Neural progenitor cell (in vitro differentiated cells): ENCODE data around the gene PTK6.

Source experiments
- EZH2 ChIP-seq: fragments of 200-600 bp; sonication (generic); IDR thresholded peaks from 2 replicates; pipeline ENCODE4 v1.6.1; 2017; ENCODE audit warnings: antibody characterized with exemption, mild to moderate bottlenecking, moderate library complexity
- TF ChIP-seq, protein P1 (sequence below): fragments of 200-600 bp; sonication (generic); IDR thresholded peaks from 2 replicates; pipeline ENCODE4 v1.5.1; 2017; ENCODE audit warnings: antibody characterized with exemption, mild to moderate bottlenecking

DNA sequence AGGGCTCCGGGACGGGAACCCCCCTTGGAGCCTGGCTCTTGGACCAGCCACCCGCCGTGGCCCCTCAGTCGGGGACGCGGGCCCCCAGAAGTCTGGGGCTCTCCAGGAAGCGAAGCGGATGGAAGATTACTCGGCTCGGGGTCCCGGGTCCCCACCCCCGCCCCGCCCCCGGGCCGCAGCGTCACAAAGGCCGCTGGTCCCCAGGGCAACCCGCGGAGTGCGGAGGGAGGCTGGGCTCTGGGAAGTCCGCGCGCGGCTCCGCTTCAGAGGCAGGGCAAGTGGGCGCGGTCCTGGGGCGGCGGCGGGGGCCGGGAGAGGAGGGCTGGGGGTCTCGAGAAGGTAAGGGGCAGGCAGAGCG lies 16.7 kb upstream of the PTK6 start, which contains the start of gene FNDC11:
- TF ChIP-seq, protein P1, sequence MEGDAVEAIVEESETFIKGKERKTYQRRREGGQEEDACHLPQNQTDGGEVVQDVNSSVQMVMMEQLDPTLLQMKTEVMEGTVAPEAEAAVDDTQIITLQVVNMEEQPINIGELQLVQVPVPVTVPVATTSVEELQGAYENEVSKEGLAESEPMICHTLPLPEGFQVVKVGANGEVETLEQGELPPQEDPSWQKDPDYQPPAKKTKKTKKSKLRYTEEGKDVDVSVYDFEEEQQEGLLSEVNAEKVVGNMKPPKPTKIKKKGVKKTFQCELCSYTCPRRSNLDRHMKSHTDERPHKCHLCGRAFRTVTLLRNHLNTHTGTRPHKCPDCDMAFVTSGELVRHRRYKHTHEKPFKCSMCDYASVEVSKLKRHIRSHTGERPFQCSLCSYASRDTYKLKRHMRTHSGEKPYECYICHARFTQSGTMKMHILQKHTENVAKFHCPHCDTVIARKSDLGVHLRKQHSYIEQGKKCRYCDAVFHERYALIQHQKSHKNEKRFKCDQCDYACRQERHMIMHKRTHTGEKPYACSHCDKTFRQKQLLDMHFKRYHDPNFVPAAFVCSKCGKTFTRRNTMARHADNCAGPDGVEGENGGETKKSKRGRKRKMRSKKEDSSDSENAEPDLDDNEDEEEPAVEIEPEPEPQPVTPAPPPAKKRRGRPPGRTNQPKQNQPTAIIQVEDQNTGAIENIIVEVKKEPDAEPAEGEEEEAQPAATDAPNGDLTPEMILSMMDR: no peak
- TF ChIP-seq EZH2: no peak
